ENCODE data around the gene TTC39A.

- TF ChIP-seq, protein P1, sequence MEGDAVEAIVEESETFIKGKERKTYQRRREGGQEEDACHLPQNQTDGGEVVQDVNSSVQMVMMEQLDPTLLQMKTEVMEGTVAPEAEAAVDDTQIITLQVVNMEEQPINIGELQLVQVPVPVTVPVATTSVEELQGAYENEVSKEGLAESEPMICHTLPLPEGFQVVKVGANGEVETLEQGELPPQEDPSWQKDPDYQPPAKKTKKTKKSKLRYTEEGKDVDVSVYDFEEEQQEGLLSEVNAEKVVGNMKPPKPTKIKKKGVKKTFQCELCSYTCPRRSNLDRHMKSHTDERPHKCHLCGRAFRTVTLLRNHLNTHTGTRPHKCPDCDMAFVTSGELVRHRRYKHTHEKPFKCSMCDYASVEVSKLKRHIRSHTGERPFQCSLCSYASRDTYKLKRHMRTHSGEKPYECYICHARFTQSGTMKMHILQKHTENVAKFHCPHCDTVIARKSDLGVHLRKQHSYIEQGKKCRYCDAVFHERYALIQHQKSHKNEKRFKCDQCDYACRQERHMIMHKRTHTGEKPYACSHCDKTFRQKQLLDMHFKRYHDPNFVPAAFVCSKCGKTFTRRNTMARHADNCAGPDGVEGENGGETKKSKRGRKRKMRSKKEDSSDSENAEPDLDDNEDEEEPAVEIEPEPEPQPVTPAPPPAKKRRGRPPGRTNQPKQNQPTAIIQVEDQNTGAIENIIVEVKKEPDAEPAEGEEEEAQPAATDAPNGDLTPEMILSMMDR (IDR thresholded peaks at IDR 0.05), result no peak
- no peak for TF ChIP-seq POLR2A (IDR thresholded peaks at IDR 0.05)
These were observed 29.1 kb downstream of the TTC39A start for GRCh38 chr1:51301152-51301843.
